Uterus (tissue), 2 donors: ENCODE data around the gene EMX2.

Experiments
- CTCF ChIP-seq, 4 experiments: fragments of 200-600 bp in 2 of 4; fragments of 450-650 bp in 2 of 4; sonication (generic) in 2 of 4; IDR thresholded peaks; one replicate each; pipeline ENCODE4 v1.5.1; 2016 to 2019; ENCODE audit warnings: antibody characterized with exemption in 4 of 4, mild to moderate bottlenecking in 2 of 4, moderate library complexity in 1 of 4
- POLR2A ChIP-seq, 2 donors: fragments of 450-650 bp; IDR thresholded peaks; one replicate each; pipeline ENCODE4 v1.6.1; 2016; ENCODE audit warnings: antibody characterized with exemption in 2 of 2, mild to moderate bottlenecking in 1 of 2, moderate library complexity in 1 of 2

GRCh38 chr10:117534321-117535297 is 7.9 kb upstream of the EMX2 start:
- TF ChIP-seq CTCF (IDR thresholded peaks at IDR 0.05): no peak
- no peak for TF ChIP-seq POLR2A (IDR thresholded peaks at IDR 0.05)
